HG03103 (cell line): ENCODE measurements around the gene TMEM150A.
"Not testable (repeated sequence)": the region's sequence is repeated elsewhere in the genome, so short reads cannot be mapped to it uniquely, and the experiment has no call there.

Experiments
- ATAC-seq: cut with Tn5 transposase; IDR thresholded peaks from one replicate; pipeline ENCODE4 v1.9.1; 2021; ENCODE audit warnings: low read depth; ENCODE audit not compliant: unreplicated experiment

The TMEM150A gene

GRCh38 chr2:85577386-85578242 lies 24.9 kb downstream of the TMEM150A start, which contains the start of gene VAMP8:
VAMP8 (plus strand) TSS chr2:85577586; CDS start chr2:85577647, 61 bp downstream.
- peak; percentile 38 for ATAC-seq

GRCh38 chr2:85577063-85577385 lies 25.5 kb downstream of the TMEM150A start:
- ATAC-seq = no peak

- ATAC-seq = no peak
Measured at GRCh38 chr2:85575739-85576138, 26.8 kb downstream of the TMEM150A start.

GRCh38 chr2:85566265-85566664 lies 36.2 kb downstream of the TMEM150A start:
- ATAC-seq = no peak

GRCh38 chr2:85564144-85564563 lies 38.3 kb downstream of the TMEM150A start:
- no peak for ATAC-seq

GRCh38 chr2:85561280-85562212 lies 41.0 kb downstream of the TMEM150A start, which contains the start of gene GGCX:
GGCX (minus strand) TSS chr2:85561493; CDS start chr2:85561428, 65 bp downstream.
- ATAC-seq = peak; percentile 86

GRCh38 chr2:85560812-85561279 lies 41.7 kb downstream of the TMEM150A start:
- ATAC-seq = no peak

- not testable (repeated sequence) for ATAC-seq
Measured at GRCh38 chr2:85560403-85560726, 42.1 kb downstream of the TMEM150A start.

GRCh38 chr2:85558160-85558559 lies 44.3 kb downstream of the TMEM150A start:
- ATAC-seq = no peak

- no peak for ATAC-seq
Measured at GRCh38 chr2:85557130-85557529, 45.4 kb downstream of the TMEM150A start.

GRCh38 chr2:85554980-85555612 lies 47.4 kb downstream of the TMEM150A start:
- no peak for ATAC-seq

GRCh38 chr2:85553184-85553583 lies 49.3 kb downstream of the TMEM150A start:
- no peak for ATAC-seq

GRCh38 chr2:85551698-85552678 lies 50.5 kb downstream of the TMEM150A start:
- ATAC-seq = no peak

- ATAC-seq = no peak
Measured at GRCh38 chr2:85550486-85550885, 52.0 kb downstream of the TMEM150A start.

- no peak for ATAC-seq
Measured at GRCh38 chr2:85549826-85550225, 52.7 kb downstream of the TMEM150A start.

GRCh38 chr2:85549095-85549494 lies 53.4 kb downstream of the TMEM150A start:
- no peak for ATAC-seq

- ATAC-seq = no peak
Measured at GRCh38 chr2:85548608-85548900, 53.9 kb downstream of the TMEM150A start.
